HepG2 (cell line): ENCODE data around the gene ZNF416. TPM values are rescaled to one million over a fixed set of nuclear protein-coding genes. Genes with fewer than 3 reads are reported as not detected.
A peak's percentile ranks its signal among the peaks of the same experiment; 100 is the strongest.

ENCODE experiments used
- CHD4 ChIP-seq: fragments of 200-600 bp; sonication (generic); IDR thresholded peaks from 2 replicates; pipeline ENCODE4 v1.7.0; 2017; ENCODE audit warnings: mild to moderate bottlenecking, low read length, borderline replicate concordance
- HMGXB3 ChIP-seq: sonication (generic); formaldehyde crosslinking; IDR thresholded peaks from 2 replicates; pipeline ENCODE4 v1.4.0; 2020; ENCODE audit warnings: missing genetic modification reagents, borderline replicate concordance
- HNRNPH1 ChIP-seq: fragments of 200-400 bp; formaldehyde crosslinking; optimal IDR thresholded peaks from 2 replicates; pipeline ENCODE3; 2017; ENCODE audit warnings: mild to moderate bottlenecking, low read depth, low read length
- KDM3A ChIP-seq: IDR thresholded peaks from 2 replicates; pipeline ENCODE4 v1.6.1; 2018; ENCODE audit warnings: low read depth, missing compliant biosample characterization
- NCOA2 ChIP-seq: sonication (generic); formaldehyde crosslinking; IDR thresholded peaks from 2 replicates; pipeline ENCODE4 v1.8.0; 2022; ENCODE audit warnings: inconsistent platforms
- REST ChIP-seq, 2 experiments: IDR thresholded peaks; 2 replicates each; pipeline ENCODE4 v1.6.1; 2011 to 2012; ENCODE audit warnings: low read length in 2 of 2, borderline replicate concordance in 1 of 2, low read depth in 1 of 2, mild to moderate bottlenecking in 1 of 2, moderate library complexity in 1 of 2
- TFDP1 ChIP-seq: IDR thresholded peaks from 2 replicates; pipeline ENCODE4 v1.6.1; 2016; ENCODE audit warnings: missing compliant biosample characterization, missing genetic modification reagents, borderline replicate concordance
- ZBTB7B ChIP-seq: sonication (generic); formaldehyde crosslinking; IDR thresholded peaks from 2 replicates; pipeline ENCODE4 v1.4.0; 2020; ENCODE audit warnings: missing genetic modification reagents
- ZMYM3 ChIP-seq: sonication (generic); formaldehyde crosslinking; IDR thresholded peaks from 2 replicates; pipeline ENCODE4 v1.5.1; 2020; ENCODE audit warnings: mild to moderate bottlenecking, missing genetic modification reagents
- ZNF230 ChIP-seq: sonication (generic); formaldehyde crosslinking; IDR thresholded peaks from 2 replicates; pipeline ENCODE4 v1.4.0; 2020; ENCODE audit warnings: mild to moderate bottlenecking, missing genetic modification reagents
- ZNF431 ChIP-seq: sonication (generic); formaldehyde crosslinking; IDR thresholded peaks from 2 replicates; pipeline ENCODE4 v1.9.0; 2022; ENCODE audit warnings: missing genetic modification reagents, low read depth, mild to moderate bottlenecking, borderline replicate concordance
- ZNF572 ChIP-seq: sonication (generic); formaldehyde crosslinking; IDR thresholded peaks from 2 replicates; pipeline ENCODE4 v1.5.1; 2020; ENCODE audit warnings: mild to moderate bottlenecking, missing genetic modification reagents
- ZNF574 ChIP-seq: sonication (generic); formaldehyde crosslinking; IDR thresholded peaks from 2 replicates; pipeline ENCODE4 v1.4.0; 2020; ENCODE audit warnings: missing genetic modification reagents
- polyA plus RNA-seq, 8 experiments: library from polyadenylated mRNA; depleted of rRNA in 3 of 8; stranded (reverse) in 7 of 8; unstranded in 1 of 8; fragments of >200 nt; fragmentation: Illumina TruSeq in 4 of 8; extraction: Trizol in 4 of 8; gene quantifications; 2 replicates each; pipeline versions ENCODE4 v1.2.1 to v1.2.3, GENCODE V29; 2011 to 2016; ENCODE audit warnings: low read depth in 4 of 8, missing spikeins in 1 of 8, mixed read lengths in 1 of 8; ENCODE audit not compliant: insufficient read depth in 1 of 8
- total RNA-seq, 5 experiments: library from RNA; depleted of rRNA; stranded (reverse); fragments of >200 nt; fragmentation: Illumina TruSeq; extraction: Trizol; gene quantifications; 2 replicates each; pipeline ENCODE4 v1.2.3, GENCODE V29; 2016; ENCODE audit warnings: low read depth in 1 of 5
- TF ChIP-seq, protein P1 (sequence below): sonication (generic); formaldehyde crosslinking; IDR thresholded peaks from 2 replicates; pipeline ENCODE4 v1.5.1; 2020; ENCODE audit warnings: missing genetic modification reagents, mild to moderate bottlenecking, borderline replicate concordance
- TF ChIP-seq, protein P2 (sequence below), 2 experiments: fragments of 450-650 bp in 1 of 2; sonication (generic) in 1 of 2; formaldehyde crosslinking; IDR thresholded peaks; 2 replicates each; pipeline versions ENCODE4 v1.5.0 to v1.8.0; 2020 to 2022; ENCODE audit warnings: mild to moderate bottlenecking in 1 of 2, missing genetic modification reagents in 1 of 2

The ZNF416 gene
- total and polyA plus RNA-seq, 2 of the 13 experiments (the other 11 are each of a cell fraction or from before 2014, with no cell fraction given): 1.5 to 5.3 TPM

DNA sequence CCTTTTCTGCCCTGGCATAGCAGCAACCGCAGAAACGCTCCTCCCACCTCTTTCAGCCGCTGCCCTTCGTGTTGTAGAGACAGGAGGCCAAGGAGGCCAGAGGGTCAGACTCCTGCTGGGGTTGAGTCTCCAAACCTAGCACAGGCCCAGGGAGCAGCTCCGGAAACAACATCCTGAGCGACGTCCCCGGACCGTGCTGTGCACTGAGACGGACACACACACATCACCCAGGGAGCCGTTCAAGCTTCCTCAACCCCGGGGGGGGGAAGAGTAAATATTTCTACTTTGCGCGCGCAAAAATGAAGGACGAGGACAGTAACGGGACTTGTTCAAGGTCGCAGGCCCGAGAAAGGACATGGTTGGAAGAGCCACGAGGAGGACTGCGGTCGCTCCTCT lies 19.7 kb downstream of the ZNF416 start (continued):
- TF ChIP-seq ZNF572 (CRISPR knock-in tag): no peak
- no peak for TF ChIP-seq CHD4
- TF ChIP-seq, protein P1, sequence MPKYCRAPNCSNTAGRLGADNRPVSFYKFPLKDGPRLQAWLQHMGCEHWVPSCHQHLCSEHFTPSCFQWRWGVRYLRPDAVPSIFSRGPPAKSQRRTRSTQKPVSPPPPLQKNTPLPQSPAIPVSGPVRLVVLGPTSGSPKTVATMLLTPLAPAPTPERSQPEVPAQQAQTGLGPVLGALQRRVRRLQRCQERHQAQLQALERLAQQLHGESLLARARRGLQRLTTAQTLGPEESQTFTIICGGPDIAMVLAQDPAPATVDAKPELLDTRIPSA (CRISPR knock-in tag): no peak
- TF ChIP-seq, protein P2, sequence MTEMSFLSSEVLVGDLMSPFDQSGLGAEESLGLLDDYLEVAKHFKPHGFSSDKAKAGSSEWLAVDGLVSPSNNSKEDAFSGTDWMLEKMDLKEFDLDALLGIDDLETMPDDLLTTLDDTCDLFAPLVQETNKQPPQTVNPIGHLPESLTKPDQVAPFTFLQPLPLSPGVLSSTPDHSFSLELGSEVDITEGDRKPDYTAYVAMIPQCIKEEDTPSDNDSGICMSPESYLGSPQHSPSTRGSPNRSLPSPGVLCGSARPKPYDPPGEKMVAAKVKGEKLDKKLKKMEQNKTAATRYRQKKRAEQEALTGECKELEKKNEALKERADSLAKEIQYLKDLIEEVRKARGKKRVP (CRISPR knock-in tag; IDR thresholded peaks at IDR 0.05): no peak
- TF ChIP-seq TFDP1 (CRISPR knock-in tag): 0 out of 2 replicates have a peak, but pooled peaks have one; percentile 27
- TF ChIP-seq ZMYM3 (CRISPR knock-in tag): no peak
- peak; percentile 23; the same call in 1 of the 2 replicates for TF ChIP-seq ZNF574
- TF ChIP-seq REST (IDR thresholded peaks at IDR 0.05; ENCODE audit: borderline replicate concordance in 1 of 2, low read depth in 1 of 2, low read length in 2 of 2): no peak
- TF ChIP-seq NCOA2: no peak
- TF ChIP-seq ZNF230 (CRISPR knock-in tag): 0 out of 2 replicates have a peak, but pooled peaks have one; percentile 25
- TF ChIP-seq ZNF431 (CRISPR knock-in tag): no peak
- no peak for TF ChIP-seq KDM3A (CRISPR knock-in tag)
- no peak for TF ChIP-seq HMGXB3 (CRISPR knock-in tag)
- 0 out of 2 replicates have a peak, but pooled peaks have one; percentile 17 for TF ChIP-seq ZBTB7B (CRISPR knock-in tag)
- no peak for TF ChIP-seq HNRNPH1
